Transverse colon (tissue), 4 donors: Measurements from ENCODE around the gene SDS.

ENCODE experiments used
- POLR2AphosphoS5 ChIP-seq, 3 donors: sonication (generic); formaldehyde crosslinking; IDR thresholded peaks; one replicate each; pipeline ENCODE4 v1.6.1; 2016; ENCODE audit warnings: antibody characterized with exemption in 3 of 3
- TF ChIP-seq, protein P1 (sequence below), 5 experiments: fragments of 200-600 bp in 3 of 5; fragments of 450-650 bp in 2 of 5; sonication (generic) in 3 of 5; IDR thresholded peaks; 1 replicate in 2 of 5; 2 replicates in 3 of 5; pipeline ENCODE4 v1.5.1; 2016 to 2017; ENCODE audit warnings: antibody characterized with exemption in 5 of 5, inconsistent platforms in 3 of 5, mild to moderate bottlenecking in 2 of 5, moderate library complexity in 1 of 5

DNA sequence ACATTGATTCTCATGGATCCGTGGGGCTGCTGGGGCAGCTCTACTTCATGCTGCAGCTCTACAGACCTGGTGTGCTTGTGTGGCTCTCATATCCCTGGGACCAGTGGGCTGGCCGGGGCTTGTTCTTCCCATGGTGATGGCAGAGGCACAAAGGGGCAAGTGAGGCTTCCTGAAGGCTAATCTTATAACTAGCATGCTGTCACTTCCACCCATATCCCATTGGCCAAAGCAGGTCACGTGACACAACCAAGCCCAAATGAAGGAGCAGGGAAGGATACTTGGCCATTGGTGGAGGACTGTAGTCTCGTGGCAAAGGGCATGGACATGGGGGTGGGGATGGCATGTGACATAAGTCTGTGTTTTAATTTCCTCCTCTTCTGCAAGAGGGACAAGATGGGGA, 35.4 kb downstream of the SDS start:
- no peak for TF ChIP-seq POLR2AphosphoS5 (IDR thresholded peaks at IDR 0.05)
- TF ChIP-seq, protein P1, sequence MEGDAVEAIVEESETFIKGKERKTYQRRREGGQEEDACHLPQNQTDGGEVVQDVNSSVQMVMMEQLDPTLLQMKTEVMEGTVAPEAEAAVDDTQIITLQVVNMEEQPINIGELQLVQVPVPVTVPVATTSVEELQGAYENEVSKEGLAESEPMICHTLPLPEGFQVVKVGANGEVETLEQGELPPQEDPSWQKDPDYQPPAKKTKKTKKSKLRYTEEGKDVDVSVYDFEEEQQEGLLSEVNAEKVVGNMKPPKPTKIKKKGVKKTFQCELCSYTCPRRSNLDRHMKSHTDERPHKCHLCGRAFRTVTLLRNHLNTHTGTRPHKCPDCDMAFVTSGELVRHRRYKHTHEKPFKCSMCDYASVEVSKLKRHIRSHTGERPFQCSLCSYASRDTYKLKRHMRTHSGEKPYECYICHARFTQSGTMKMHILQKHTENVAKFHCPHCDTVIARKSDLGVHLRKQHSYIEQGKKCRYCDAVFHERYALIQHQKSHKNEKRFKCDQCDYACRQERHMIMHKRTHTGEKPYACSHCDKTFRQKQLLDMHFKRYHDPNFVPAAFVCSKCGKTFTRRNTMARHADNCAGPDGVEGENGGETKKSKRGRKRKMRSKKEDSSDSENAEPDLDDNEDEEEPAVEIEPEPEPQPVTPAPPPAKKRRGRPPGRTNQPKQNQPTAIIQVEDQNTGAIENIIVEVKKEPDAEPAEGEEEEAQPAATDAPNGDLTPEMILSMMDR (IDR thresholded peaks at IDR 0.05) = no peak
